Stimulated activated CD4-positive, alpha-beta T cell treated with anti-CD3 and anti-CD28 coated beads, Interleukin-2, amount 100 ng/mL, for 48 hours (primary cell): ENCODE measurements around the gene HJV.

Experiments used
- DNase-seq, 2 donors: peaks; one replicate each; pipeline ENCODE4 v3.0.0-alpha.2; 2020

The HJV gene

DNA sequence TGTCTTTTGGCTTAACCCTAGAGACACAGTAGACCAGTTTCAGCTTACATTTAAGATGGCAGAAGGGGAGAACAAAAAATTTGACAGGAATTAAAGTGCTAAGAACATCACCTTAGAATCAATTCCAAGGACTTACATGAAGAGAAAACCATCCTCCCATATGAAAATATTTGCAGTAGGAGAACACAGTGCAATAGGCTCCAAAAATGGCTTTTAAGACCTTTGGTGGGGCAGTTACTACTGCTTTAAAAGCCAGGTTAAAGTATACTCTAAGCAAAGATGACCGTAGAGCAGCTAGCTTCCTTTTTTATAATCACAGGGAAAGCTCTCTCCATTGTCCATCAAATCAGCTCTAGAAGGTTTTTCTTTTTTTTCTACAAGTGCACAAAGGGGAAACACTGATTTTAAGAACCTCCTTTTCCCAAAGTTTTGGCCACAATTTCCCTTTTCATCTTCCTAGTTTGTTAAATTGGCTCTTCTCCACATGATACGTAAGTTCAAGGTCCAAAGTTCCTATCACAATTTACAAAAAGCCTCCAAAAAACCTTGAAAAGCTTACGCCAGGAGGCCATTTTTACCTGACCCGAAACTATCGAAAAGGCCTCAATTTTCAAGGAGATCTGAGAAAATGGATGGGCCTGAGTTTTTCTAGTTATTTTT lies 28.4 kb downstream of the HJV start:
- no peak for DNase-seq

DNA sequence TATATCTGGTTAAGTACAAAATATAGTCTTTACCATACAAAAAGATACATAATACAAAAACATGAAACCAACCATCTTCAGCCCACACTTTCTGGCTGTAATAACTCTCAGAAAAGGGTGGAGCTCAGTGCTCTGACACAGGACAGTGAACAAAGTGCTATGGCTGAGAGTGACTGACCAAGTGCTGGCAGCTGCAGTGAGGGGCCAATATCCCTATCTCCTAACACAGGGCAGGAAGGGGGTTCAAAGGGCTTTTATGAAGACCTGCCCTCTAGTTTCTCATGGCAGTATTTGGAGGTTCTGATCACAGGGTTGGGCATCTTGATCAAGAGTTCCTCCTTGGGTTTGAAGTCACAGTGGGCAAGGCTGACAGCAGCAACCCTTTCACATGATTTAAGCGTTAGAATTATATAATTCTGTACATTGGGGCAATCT lies 29.0 kb downstream of the HJV start:
- DNase-seq, result no peak

DNA sequence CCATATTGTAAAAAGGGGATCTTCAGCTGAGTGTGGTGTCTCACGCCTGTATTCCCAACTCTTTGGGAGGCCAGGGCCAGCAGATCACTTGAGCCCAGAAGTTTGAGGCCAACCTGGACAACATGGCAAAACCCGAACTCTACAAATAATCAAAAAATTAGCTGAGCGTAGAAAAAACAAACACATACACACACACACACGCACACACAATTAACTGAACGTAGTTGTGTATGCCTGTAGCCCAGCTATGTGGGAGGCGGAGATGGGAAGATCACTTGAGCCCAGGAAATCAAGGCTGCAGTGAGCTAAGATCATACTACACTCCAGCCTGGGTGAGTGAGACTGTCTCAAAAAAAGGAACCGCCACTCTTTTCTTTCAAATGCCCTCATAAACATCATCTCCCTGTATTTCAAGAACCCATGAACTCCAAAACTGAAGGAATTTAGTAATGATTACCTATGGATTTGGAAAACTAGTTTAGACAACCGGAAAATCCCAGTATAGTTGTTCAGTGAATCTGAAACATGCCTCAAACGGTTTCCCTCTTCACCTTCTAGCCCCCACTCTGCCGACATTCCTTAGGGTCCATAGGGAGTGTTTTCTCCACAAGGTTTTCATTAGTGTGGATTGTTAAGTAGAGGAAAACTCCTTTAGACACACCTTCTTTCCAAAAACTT lies 29.7 kb downstream of the HJV start:
- no peak for DNase-seq

DNA sequence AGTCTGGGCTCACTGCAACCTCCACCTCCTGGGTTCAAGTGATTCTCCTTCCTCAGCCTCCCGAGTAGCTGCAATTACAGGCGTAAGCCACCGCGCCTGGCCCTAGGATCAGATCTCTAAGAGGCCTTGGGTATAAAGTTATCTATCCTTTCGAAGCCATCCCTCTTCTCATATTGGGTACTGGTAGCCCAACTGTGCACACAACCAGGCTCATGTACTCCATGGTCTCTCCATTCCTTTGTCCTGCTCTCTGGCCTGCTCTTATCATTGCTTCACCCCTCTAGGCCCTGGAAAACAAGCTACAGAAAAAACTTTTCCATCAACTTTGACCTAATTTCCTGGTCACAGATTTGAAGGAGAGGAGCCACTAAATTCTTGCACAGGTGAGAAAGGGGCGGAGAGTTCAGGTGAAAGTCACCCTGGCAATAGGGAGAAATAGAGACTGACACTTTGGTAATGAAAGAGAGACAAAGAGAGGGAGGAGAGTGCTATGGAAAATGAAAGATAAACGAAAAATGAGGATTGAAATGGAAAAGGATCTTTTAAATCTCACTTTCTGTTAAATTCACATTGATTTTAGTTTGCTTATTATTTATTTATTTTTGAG lies 31.2 kb downstream of the HJV start:
- DNase-seq, result no peak

DNA sequence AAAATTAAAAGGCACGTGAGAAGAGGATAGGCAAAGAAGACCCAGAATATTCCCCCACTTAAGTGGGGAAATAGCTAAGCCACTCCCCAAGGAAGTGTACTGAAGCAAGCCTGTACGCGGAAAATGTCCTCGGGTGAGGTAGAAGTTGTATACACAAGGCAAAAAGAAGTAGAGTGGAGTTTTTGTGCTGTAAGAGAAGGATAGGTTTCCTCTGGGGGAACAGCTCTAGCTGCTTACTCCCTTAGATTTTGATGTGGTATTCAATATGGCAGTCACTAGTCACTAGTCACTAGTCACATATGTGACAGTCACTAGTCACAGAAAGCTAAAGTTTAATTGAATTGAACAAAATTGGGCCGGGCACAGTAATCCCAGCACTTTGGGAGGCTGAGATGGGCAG lies 32.8 kb downstream of the HJV start:
- DNase-seq, result no peak

DNA sequence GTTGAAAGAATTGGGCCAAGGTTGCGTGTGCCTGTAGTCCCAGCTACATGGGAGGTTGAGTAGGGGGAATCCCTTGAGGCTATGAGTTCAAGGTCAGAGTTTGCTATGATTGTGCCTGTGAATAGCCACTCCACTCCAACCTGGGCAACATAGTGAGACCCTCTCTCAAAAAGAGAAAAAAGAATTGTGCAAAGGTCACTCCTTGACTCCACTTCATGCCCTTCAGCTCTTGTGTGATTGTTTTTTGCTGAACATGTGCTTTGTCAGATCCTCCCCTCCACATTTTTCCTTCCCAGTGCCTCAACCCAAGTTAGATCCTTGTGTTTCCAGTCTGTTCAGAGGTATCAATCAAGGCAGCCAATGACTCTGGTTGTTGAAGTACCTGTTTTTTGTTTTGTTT lies 33.6 kb downstream of the HJV start:
- no peak for DNase-seq

DNA sequence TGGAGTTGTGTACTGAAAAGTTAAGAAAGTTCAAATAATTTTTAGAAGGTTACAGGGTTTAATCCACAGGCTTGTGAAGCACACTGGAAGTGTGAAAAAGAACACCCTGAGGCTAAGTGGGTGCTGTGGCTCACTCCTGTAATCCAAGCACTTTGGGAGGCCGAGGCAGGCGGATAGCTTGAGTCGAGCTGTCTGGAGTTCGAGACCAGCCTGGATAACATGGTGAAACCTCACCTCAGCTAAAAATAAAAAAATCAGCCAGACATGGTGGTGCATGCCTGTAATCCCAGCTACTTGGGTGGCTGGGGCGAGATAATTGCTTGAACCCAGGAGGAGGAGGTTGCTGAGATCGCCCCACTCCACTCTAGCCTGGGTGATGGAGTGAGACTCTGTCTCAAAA lies 35.0 kb downstream of the HJV start:
- no peak for DNase-seq

DNA sequence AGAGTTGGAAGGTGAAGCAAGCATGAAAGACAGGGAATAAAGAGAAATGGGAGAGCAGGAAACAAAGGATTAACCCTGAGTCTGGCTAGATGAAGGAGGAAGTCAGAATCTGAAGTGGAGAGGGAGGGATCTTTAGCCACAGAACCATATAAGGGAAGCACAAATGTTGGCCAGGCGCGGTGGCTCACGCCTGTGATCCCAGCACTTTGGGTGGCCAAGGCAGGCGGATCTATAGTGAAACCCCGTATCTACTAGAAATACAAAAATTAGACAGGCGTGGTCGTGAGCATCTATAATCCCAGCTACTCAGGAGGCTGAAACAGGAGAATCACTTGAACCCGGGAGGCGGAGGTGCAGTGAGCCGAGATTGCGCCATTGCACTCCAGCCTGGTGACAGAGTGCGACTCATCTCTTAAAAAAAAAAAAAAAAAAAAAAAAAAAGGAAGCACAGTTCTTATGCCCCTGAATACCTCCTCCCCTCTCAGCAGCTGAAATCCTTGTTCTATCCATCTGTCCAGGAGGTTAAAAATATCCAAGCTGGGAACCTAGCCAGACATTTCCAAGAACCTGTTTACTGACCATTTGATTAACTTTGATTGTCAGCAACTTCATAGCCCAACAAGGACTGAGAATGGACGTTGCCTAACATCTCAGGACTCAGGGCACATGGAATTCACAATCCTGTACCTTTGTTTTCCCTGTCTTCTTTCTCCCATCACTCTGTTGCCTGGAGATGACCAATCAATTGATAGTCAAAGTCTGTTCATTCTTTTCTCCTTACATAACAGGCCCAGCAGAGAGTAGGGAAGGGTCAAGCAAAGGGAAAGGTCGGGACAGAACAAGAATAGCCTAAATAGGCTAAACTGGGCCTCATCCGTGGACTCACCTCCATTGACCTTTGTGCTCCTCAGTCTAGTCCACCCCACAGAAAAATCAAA lies 35.8 kb downstream of the HJV start:
- DNase-seq, result no peak

DNA sequence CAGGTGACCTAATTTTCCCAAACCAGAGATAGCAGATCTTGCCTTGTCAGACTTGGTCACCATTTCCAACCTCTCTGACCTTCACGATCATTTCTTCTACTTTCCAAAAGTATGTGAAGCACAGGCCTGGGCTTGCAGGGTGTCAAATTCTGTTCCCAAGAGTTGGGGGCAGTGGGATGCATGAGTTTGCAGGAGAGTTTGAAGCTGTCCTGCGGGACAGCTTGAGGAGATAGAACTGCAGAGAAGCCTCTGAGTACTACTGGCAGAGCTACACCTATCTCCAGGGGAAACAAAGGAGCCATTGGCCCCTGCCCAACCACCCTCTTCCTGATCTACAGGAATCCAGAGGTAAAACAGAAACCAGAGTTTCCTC lies 36.4 kb downstream of the HJV start:
- no peak for DNase-seq

DNA sequence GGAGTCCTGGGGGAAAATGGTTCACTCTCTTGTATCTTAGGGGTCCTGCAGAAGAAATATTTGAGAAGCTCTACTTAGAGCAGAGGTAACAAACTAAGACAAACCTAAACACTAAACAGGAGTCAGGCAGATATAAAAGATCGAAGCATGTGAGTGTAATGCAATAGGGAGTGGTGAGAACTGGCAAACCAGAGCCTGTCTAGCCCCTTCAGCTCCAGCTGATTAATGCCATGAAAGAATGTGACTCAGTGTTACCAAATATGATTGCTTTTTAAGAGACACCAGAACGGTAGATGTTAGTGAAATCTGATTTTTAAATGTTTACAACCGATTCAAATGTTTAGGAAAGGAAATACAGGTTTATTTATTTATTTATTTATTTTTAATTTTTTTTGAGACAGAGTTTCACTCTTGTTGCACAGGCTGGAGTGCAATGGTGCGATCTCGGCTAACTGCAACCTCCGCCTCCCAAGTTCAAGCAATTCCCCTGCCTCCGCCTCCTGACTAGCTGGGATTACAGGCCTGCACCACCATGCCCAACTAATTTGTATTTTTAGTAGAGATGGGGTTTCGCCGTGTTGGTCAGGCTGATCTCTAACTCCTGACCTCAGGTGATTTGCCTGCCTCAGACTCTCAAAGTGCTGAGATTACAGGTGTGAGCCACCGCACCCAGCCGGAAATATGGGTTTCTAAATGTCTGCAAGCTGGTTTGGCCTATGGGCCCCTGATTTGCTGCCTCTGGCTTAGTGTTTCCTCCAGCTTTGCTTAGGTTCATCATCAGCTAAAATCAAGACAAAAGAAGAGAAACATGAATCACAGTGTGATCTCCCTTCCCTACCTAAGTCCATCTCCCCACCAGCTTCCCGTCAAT lies 37.3 kb downstream of the HJV start:
- DNase-seq, result no peak

DNA sequence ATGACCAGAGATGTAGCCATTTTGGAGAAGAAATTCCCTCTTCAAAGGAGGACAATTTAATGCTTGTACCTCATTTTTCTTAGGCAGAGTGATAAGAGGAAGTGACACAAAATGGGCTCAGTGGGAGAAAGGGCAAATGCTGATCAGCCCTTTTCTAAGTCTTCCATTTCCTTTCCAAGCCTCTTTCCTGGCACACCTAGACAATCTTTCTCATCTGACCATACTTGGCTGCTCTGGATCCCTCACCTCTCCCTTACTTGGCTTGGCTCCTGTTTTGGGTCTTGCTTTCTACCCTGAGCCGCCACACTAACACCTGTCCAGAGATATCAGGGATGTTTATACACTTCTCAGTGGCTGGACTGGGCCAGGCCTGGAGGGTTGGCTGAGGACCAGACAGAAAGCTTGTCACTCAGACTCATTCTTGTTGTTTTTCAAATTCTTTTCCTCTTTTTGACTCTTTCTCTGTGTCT lies 38.3 kb downstream of the HJV start:
- no peak for DNase-seq

DNA sequence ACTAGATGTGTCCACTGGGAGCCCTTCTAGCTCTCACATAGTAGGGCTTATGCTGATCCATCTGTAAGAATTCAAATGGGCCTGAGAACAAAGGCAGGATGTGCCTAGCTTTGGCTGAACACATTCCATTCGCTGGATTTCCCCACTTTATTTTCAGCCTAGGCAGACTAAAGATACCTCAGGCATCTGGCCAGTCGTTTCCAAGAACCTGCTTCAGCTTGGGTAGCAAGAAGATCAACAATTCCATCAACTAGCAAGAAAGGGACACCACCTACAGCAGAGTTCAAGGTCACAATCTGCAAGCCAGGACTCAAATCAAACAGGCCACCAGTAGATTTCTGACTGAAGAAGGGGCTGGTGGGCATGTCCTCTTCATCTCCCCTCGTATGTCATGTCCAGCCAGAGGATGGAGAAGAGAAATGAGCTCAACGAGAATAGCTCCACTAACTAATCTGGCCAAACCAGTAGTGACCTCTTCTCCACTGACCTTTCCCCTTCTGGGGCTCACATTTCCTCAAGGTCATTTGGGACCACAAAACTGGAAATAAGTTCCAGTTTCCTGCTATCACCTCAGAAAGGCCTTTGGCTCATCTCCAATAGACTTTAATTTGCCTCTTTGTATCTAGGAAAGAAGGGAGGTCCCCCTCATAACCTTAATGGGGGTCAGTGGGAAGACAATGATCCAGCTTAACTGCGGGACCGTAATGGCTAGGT lies 39.4 kb downstream of the HJV start:
- no peak for DNase-seq

DNA sequence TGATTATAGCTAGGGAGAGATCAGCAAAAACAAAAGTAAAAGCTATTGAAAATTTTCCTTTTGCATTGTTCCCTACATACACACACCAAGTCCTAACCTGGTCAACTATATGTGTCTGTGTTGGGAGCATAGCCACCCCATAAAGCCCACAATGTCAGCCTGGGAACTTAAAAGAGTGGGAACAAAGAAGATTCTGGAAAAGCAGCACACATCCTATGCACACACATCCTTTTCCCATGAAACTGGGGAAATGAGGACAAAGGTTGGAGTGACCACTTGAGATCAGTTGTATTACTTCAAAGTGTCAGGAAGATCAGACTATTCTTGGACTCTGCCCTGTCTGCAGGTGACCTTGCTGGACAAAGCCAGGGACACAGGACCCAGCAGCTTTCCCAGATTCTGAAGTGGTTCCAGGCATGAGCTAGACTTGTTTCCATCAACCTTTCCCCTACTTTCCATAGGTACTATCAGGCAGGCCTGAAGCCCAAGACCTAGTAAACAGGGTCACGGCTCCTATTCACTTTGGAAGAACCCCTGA lies 41.0 kb downstream of the HJV start:
- DNase-seq, result no peak

DNA sequence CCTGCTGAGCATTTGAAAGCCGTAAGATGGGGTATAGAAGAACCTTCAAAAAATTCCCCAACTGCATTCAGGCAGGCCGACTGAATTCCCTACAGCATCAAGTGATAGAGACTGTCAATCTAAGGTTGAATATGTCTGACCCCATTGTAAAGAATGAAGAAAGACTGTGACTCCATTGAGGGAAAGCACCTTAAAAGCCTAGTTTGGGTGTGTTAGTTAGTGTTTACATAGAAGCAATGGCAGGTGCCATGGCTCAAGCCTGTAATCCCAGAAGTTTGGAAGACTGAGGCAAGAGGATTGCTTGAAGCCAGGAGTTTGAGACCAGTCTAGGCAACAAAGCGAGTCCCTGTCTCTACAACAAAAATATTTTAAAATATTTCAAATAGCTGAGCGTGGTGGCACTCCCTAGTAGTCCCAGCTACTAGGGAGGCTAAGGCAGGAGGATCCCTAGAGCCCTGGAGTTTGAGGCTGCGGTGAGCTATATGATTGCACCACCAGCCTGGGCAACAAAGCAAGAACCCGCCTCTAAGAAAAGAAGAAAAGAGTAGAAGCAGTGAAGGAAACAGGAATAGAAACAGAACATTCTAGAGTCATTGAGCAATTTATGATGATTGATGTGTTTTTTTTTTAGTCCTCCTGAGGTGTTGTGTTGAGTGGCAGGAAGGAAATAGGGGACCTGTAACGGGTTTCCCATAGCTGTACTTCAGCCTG lies 41.6 kb downstream of the HJV start:
- no peak for DNase-seq

DNA sequence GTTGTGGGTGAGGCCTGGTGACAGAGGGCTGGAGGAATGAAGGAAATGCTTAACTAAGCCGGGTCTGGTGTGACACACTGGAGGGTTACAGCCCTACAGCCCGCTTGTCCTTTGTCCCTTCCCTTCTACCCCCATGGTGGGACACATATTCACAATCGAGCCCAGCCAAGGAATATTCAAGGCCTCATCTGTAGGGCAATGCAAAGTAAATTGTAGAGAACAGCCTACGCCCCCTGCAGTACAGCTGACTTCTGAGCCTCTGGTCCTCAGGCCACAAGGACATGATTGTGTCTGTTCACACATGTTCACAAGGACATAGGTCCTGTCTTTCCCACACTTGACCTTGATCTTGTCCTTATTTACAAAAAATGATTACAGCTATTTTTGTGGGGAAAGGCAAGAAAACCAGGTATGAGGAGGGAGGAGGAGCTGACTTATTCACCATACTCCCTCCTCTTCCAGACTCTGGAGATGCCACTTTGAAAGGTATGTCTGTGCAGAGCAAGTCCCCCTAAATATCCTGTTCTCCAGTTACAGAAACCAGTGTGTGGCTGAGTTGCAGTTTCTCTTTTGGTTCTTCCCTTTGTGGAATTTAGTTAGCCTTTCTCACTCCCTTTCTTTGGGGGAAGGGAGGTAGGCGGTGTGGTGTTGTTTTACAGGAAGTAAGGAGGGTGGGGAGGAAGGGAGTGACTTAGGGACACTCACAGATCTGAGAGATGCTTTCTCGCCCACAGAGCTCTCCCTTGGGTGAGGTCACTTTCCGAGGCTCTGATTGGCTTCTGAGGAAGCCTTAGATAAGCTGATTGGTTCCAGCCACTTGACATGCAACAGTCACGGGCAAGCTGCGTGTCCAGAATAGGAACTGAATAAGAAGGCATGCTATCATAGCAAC lies 42.4 kb downstream of the HJV start:
- DNase-seq, result peak; percentile 63 to 70

DNA sequence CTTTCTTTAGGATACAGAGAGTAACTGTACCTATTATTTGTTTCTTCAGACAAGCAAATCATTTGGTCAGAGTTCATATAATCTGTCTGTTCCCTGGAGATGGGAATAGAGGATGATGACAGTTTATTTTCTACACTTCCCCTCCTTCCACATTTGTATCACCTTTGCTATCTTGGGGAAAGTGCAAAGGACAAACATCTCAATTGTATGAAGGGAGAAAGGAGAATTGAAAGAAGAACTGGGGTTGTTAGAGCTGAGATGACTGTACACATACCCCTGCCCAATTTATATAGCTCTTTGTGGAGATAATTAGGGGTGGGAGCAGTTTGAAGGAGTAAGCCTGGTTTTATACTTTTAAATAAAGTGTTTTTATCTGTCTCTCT lies 43.1 kb downstream of the HJV start:
- DNase-seq, result no peak

DNA sequence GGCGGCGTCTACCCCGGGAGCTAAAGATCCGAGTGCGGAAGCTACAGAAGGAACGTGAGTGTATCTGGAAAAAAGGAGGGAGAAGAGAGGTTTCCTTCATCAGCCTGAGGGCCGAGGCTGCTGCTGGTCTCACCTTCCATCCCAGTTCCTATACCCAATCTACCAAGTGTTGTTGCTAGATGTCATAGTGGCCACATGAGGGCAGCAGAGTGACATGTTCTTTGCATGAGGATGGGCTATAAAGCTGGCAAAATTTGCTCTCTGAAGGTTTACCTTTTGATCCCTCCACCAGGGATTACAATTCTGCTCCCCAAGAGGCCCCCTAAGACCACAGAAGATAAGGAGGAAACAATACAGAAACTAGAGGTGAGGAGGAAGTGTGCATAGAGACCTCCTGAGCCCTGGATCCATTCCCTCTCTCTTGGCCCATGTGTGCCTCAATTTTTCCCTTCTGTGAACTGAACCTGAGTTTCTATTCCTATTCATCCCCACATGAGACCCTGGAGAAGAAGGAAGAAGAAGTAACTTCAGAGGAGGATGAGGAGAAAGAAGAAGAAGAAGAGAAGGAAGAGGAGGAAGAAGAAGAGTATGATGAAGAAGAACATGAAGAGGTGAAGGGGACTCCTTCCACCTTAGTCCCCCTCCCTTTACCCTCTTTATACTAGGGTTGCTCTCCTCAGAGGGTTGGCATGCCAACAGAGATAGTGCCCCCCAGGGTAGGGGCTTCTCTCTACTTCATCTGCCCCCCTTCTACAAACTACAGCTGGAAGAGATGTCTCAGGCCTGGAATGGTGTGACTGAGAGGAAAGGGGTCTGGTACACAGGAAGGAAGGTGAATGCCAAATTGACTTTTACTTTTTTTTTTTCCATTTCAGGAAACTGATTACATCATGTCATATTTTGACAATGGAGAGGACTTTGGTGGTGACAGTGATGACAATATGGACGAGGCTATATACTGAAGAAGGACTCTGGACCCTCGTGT lies 43.8 kb downstream of the HJV start:
- DNase-seq, result peak in 1 of 2 donors; percentile 64

DNA sequence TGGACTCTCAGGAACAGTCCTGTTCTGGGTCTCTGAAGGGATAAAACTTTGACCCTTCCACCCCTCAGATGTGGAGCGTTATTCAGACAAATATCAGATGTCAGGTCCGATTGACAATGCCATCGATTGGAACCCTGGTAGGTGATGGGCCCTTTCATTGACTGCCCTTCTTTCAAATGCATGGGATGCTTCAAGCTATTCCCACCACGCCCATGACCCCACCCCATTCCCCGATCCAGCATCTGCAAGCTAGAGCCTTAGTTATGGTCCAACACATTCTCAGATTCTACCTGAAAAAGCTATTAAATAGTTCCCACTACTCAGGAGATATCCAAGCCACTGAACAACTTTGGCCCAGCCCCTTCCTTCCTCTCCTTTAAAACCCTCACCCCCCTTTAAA lies 44.5 kb downstream of the HJV start:
- no peak for DNase-seq
